GM12864 (cell line): Measurements from ENCODE around the gene UPB1.

Source experiments
- DNase-seq: peaks from one replicate; pipeline ENCODE4 v3.0.0-alpha.2; 2011; ENCODE audit warnings: low read depth
- H3K4me3 ChIP-seq: 2 replicates; pipeline ENCODE4 v1.5.1; 2011; ENCODE audit warnings: mild to moderate bottlenecking, low read depth, low read length, control low read depth
- TF ChIP-seq, protein P1 (sequence below): IDR thresholded peaks from 2 replicates; pipeline ENCODE4 v1.5.1; 2011; ENCODE audit warnings: low read depth, mild to moderate bottlenecking, moderate library complexity, low read length, control low read depth, inconsistent platforms; ENCODE audit errors: missing control alignments

UPB1 gene

DNA sequence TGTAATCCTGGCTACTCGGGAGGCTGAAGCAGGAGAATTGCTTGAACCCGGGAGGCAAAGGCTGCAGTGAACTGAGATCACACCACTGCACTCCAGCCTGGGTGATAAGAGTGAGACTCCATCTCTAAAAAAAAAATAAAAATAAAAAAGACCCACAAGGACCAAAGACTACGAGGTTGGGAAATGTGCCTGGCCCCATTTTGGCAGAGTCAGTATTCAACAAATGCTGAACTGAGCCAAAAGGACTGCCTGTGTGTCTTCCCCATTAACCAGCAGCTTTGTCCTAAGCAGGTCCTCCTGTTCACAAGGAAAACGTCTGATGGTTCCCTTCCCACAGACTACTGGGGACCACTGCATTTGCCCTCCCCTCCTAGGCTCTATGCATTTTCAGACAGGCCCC is 40.1 kb upstream of the UPB1 start:
- DNase-seq, result no peak
- TF ChIP-seq, protein P1, sequence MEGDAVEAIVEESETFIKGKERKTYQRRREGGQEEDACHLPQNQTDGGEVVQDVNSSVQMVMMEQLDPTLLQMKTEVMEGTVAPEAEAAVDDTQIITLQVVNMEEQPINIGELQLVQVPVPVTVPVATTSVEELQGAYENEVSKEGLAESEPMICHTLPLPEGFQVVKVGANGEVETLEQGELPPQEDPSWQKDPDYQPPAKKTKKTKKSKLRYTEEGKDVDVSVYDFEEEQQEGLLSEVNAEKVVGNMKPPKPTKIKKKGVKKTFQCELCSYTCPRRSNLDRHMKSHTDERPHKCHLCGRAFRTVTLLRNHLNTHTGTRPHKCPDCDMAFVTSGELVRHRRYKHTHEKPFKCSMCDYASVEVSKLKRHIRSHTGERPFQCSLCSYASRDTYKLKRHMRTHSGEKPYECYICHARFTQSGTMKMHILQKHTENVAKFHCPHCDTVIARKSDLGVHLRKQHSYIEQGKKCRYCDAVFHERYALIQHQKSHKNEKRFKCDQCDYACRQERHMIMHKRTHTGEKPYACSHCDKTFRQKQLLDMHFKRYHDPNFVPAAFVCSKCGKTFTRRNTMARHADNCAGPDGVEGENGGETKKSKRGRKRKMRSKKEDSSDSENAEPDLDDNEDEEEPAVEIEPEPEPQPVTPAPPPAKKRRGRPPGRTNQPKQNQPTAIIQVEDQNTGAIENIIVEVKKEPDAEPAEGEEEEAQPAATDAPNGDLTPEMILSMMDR, result no peak
- no peak overlapping the region for H3K4me3 ChIP-seq

DNA sequence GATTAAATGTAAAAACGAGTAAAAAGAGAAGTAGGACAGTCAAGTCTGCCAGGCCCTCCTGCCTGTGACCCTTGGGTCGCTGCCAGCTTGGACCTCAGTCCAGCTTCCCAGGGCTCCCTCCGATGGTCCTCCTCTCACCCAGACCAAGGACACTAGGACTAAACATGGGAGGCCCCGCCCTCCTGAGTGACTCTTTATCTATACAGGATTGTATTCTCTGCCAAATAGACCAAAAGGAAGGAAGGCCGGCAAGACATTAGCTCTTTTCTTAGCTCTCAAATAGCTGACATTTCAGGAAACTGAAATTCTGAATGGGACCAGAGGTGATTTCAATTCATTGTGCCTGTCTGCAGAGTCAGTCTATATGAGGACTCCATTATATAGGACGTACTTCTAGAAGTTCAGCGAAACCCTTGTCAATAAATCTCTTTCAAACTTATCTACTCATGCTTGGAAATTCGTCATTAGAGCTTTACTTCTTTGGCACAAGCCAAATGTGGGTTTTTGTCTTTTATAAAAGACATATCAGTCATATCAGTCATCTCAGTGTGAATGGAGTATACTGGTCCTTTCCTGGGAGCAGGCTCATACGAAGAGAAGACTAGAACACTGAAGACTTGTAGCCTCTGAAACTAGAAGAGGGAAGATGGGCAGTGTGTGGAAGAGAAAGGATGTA is 39.2 kb upstream of the UPB1 start:
- no peak for DNase-seq
- TF ChIP-seq, protein P1, result no peak
- H3K4me3 ChIP-seq, result no peak overlapping the region

DNA sequence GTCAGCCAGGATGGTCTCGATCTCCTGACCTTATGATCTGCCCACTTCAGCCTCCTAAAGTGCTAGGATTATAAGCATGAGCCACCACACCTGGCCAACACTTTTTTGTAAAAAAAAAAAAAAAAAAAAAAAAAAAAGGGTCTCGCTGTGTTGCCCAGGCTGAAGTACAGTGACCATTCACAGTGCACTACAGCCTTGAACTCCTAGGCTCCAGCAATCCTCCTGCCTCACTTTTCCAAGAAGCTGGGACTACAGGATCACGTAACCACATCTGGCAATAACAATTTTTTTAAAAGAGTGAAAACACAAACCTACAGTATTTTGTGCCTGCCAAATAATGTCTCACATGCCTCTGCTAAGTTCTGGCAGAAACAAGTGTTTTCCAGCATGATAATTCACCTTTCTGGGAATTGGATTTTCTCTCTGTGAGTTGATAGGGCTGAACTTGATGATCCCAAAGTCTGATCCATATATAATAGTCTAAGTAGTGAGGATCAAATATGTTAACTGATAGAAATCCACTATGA is 37.2 kb upstream of the UPB1 start:
- DNase-seq, result no peak
- H3K4me3 ChIP-seq, result no peak overlapping the region
- TF ChIP-seq, protein P1, result no peak

DNA sequence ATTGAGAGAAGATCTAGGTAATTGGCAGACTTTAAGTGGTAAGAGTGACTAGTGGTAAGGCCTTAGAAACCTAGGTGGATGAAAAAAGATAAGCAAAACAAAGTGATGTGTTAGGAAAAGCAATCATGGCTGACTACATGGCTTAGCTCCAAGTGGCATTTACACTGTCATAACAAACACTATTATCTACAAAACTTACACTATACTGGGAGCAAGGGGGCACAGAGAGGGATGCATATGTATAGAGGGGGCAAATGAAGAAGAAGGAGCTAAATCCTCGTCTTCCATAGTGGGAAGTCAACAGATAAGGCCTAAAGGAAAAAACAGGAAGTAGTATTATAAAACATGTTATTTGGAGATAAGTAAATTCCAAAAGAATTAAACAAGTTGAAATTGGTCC is 35.2 kb upstream of the UPB1 start:
- DNase-seq, result no peak
- no peak overlapping the region for H3K4me3 ChIP-seq
- TF ChIP-seq, protein P1, result no peak

DNA sequence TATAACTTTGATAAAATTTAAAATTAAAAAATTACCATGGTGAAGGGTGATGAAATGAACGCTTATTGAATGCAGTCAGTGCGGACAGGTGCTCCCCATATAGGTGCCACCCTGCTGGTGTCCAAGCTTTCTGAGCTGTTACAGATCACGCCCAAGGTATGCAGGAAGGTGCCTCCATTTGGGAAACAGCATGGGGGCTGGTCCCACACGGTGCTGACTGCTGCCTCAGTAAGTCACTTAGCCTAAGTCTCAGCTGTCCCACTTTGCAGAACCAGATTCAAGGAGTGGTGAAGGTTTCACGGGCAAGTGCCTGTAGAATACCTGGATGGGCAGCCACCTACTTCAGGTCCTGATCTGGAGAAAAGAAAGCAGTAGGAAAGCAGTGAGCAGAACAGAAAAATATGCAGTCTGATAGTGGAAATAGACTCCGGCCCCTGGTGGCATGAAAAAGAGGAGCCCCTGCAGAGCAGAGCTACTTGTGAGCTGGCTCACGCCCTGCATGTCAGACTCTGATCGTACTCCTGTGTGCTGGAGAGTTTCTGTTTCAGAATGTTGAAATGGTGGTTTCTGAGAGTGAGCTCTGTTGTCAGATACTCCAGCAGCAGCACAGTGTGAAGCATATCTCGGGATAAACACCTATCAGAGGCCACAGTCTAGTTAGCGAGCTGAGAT is 34.6 kb upstream of the UPB1 start:
- no peak overlapping the region for H3K4me3 ChIP-seq
- no peak for DNase-seq
- TF ChIP-seq, protein P1, result no peak

DNA sequence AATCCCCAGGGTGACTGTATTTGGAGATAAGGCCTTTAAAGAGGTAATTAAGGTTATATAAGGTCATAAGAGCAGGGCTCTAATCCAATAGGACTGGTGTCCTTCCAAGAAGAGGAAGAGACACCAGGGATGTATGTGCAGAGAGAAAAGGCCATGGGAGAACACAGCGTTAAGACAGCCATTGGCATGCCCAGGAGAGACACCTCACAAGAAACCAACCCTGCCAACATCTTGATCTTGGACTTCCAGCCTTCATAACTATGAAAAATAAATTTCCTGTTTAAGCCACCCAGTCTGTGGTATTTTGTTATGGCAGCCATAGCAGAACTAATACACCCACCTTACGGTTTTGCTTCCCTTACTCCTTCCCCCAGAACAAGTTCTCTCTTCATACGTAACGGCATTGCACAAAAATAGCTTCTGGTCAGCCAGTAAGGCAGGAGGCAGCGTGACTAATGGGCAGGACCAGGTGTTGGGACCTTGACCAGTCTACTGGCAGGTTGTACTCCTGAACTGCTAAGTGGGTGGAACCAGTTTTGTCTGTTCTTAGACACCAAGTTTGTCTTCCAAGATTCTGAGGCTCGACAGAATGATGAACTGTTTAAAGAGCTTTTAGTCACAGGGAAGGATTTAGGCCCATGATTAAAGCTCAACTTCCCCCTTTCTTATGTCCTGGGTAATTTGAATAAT is 31.9 kb upstream of the UPB1 start:
- TF ChIP-seq, protein P1, result no peak
- peak; percentile 18 for DNase-seq
- H3K4me3 ChIP-seq, result no peak overlapping the region
